Measurements from ENCODE around the gene RRP15. TPM values are rescaled to one million over a fixed set of nuclear protein-coding genes. Genes with fewer than 3 reads are reported as not detected.
"Not testable (repeated sequence)": the region's sequence is repeated elsewhere in the genome, so short reads cannot be mapped to it uniquely, and the experiment has no call there.

RRP15 gene
- total and polyA plus RNA-seq, 2 donors from 2014 or later = 5.9 to 21.4 TPM

- Histone ChIP-seq H3K4me3 (ENCODE audit: low read length in 3 of 3) (no peak overlapping the region), H3K27ac (ENCODE audit: low read depth in 2 of 2, low read length in 2 of 2) (no peak overlapping the region), H3K27me3 (ENCODE audit: control insufficient read depth, insufficient read depth, low read length) (no peaks in the 10 kb centered on the region), H3K4me1 (ENCODE audit: control insufficient read depth in 2 of 3, insufficient read depth in 2 of 3, low read depth in 1 of 3, low read length in 3 of 3) (no peaks in the 10 kb centered on the region), H3K36me3 (ENCODE audit: control insufficient read depth in 2 of 3, insufficient read depth in 3 of 3, low read length in 3 of 3) (no peaks in the 10 kb centered on the region), H3K9ac (ENCODE audit: low read length in 3 of 3) (no peak overlapping the region), H3K9me3 (ENCODE audit: control insufficient read depth in 2 of 3, insufficient read depth in 1 of 3, low read length in 3 of 3) (no peaks in the 10 kb centered on the region)
- intact Hi-C loops (cut with DNase I) = no loop called here
- FAIRE-seq (no peak), DNase-seq (no peak)
- TF ChIP-seq, protein P1, sequence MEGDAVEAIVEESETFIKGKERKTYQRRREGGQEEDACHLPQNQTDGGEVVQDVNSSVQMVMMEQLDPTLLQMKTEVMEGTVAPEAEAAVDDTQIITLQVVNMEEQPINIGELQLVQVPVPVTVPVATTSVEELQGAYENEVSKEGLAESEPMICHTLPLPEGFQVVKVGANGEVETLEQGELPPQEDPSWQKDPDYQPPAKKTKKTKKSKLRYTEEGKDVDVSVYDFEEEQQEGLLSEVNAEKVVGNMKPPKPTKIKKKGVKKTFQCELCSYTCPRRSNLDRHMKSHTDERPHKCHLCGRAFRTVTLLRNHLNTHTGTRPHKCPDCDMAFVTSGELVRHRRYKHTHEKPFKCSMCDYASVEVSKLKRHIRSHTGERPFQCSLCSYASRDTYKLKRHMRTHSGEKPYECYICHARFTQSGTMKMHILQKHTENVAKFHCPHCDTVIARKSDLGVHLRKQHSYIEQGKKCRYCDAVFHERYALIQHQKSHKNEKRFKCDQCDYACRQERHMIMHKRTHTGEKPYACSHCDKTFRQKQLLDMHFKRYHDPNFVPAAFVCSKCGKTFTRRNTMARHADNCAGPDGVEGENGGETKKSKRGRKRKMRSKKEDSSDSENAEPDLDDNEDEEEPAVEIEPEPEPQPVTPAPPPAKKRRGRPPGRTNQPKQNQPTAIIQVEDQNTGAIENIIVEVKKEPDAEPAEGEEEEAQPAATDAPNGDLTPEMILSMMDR (IDR thresholded peaks at IDR 0.05; ENCODE audit: borderline replicate concordance, extremely low read depth, insufficient read depth) = no peak
Measured at GRCh38 chr1:218314316-218314715, 29.2 kb downstream of the RRP15 start.

GRCh38 chr1:218315638-218316037, 30.5 kb downstream of the RRP15 start:
- Histone ChIP-seq H3K4me3 (ENCODE audit: low read length in 3 of 3) (no peak overlapping the region), H3K27me3 (ENCODE audit: control insufficient read depth, insufficient read depth, low read length) (no peaks in the 10 kb centered on the region), H3K9ac (ENCODE audit: low read length in 3 of 3) (no peak overlapping the region), H3K27ac (ENCODE audit: low read depth in 2 of 2, low read length in 2 of 2) (no peak overlapping the region), H3K4me1 (ENCODE audit: control insufficient read depth in 2 of 3, insufficient read depth in 2 of 3, low read depth in 1 of 3, low read length in 3 of 3) (no peaks in the 10 kb centered on the region), H3K36me3 (ENCODE audit: control insufficient read depth in 2 of 3, insufficient read depth in 3 of 3, low read length in 3 of 3) (no peaks in the 10 kb centered on the region), H3K9me3 (ENCODE audit: control insufficient read depth in 2 of 3, insufficient read depth in 1 of 3, low read length in 3 of 3) (no peaks in the 10 kb centered on the region)
- FAIRE-seq (no peak), DNase-seq (no peak)
- intact Hi-C loops (cut with DNase I) = no loop called here
- TF ChIP-seq, protein P1 (IDR thresholded peaks at IDR 0.05; ENCODE audit: borderline replicate concordance, extremely low read depth, insufficient read depth) = no peak

GRCh38 chr1:218317061-218317460, 32.0 kb downstream of the RRP15 start:
- TF ChIP-seq, protein P1 (IDR thresholded peaks at IDR 0.05; ENCODE audit: borderline replicate concordance, extremely low read depth, insufficient read depth) = no peak
- H3K9me3 ChIP-seq (ENCODE audit: control insufficient read depth in 2 of 3, insufficient read depth in 1 of 3, low read length in 3 of 3) = no peaks in the 10 kb centered on the region

GRCh38 chr1:218320182-218320581, 35.1 kb downstream of the RRP15 start:
- intact Hi-C loops (cut with DNase I); H3K27me3 ChIP-seq (ENCODE audit: control insufficient read depth, insufficient read depth, low read length); FAIRE-seq; H3K4me3 ChIP-seq (ENCODE audit: low read length in 3 of 3); H3K9me3 ChIP-seq (ENCODE audit: control insufficient read depth in 2 of 3, insufficient read depth in 1 of 3, low read length in 3 of 3); DNase-seq; H3K9ac ChIP-seq (ENCODE audit: low read length in 3 of 3); H3K27ac ChIP-seq (ENCODE audit: low read depth in 2 of 2, low read length in 2 of 2); H3K4me1 ChIP-seq (ENCODE audit: control insufficient read depth in 2 of 3, insufficient read depth in 2 of 3, low read depth in 1 of 3, low read length in 3 of 3): not testable (repeated sequence)
- peaks cover 0 to 11% (median 0%) of the 10 kb centered on the region in 3 donors for H3K36me3 ChIP-seq (ENCODE audit: control insufficient read depth in 2 of 3, insufficient read depth in 3 of 3, low read length in 3 of 3)

More at GRCh38 chr1:218317061-218317460, 32.0 kb downstream of the RRP15 start:
- Histone ChIP-seq H3K9ac (ENCODE audit: low read length in 3 of 3) (no peak overlapping the region), H3K27me3 (ENCODE audit: control insufficient read depth, insufficient read depth, low read length) (no peaks in the 10 kb centered on the region), H3K27ac (ENCODE audit: low read depth in 2 of 2, low read length in 2 of 2) (no peak overlapping the region), H3K4me3 (ENCODE audit: low read length in 3 of 3) (no peak overlapping the region), H3K4me1 (ENCODE audit: control insufficient read depth in 2 of 3, insufficient read depth in 2 of 3, low read depth in 1 of 3, low read length in 3 of 3) (no peaks in the 10 kb centered on the region), H3K36me3 (ENCODE audit: control insufficient read depth in 2 of 3, insufficient read depth in 3 of 3, low read length in 3 of 3) (no peaks in the 10 kb centered on the region)
- FAIRE-seq (no peak), DNase-seq (no peak)
- intact Hi-C loops (cut with DNase I) = no loop called here
